Spleen (tissue), 11 donors: ENCODE measurements around the gene ZNF644. TPM values are rescaled to one million over a fixed set of nuclear protein-coding genes. Genes with fewer than 3 reads are reported as not detected.

ENCODE experiments used
- DNase-seq: peaks from one replicate; pipeline ENCODE4 v3.0.0-alpha.2; 2020
- H3K27ac ChIP-seq, 8 donors: fragments of 200-600 bp; sonication (generic) in 7 of 8; 1 replicate in 4 of 8; 2 replicates in 4 of 8; pipeline versions ENCODE4 v1.5.0 to v1.8.0; 2016 to 2021; ENCODE audit warnings: inconsistent platforms in 4 of 8, mild to moderate bottlenecking in 4 of 8, moderate library complexity in 1 of 8
- H3K27me3 ChIP-seq, 7 donors: fragments of 200-600 bp; sonication (generic) in 6 of 7; replicated peaks in 1 of 7; 1 replicate in 4 of 7; 2 replicates in 3 of 7; pipeline versions ENCODE4 v1.5.0 to v1.8.0; 2016 to 2021; ENCODE audit warnings: inconsistent platforms in 3 of 7, mild to moderate bottlenecking in 1 of 7
- H3K36me3 ChIP-seq, 6 donors: fragments of 200-600 bp; sonication (generic) in 5 of 6; 1 replicate in 4 of 6; 2 replicates in 2 of 6; pipeline versions ENCODE4 v1.5.0 to v1.8.0; 2016 to 2021; ENCODE audit warnings: inconsistent platforms in 2 of 6
- H3K4me1 ChIP-seq, 6 donors: fragments of 200-600 bp; sonication (generic) in 5 of 6; 1 replicate in 3 of 6; 2 replicates in 3 of 6; pipeline versions ENCODE4 v1.5.0 to v1.8.0; 2016 to 2021; ENCODE audit warnings: inconsistent platforms in 3 of 6
- H3K4me3 ChIP-seq, 8 donors: fragments of 200-600 bp; sonication (generic) in 7 of 8; 1 replicate in 4 of 8; 2 replicates in 4 of 8; pipeline versions ENCODE4 v1.5.0 to v1.8.0; 2016 to 2021; ENCODE audit warnings: inconsistent platforms in 4 of 8, mild to moderate bottlenecking in 4 of 8, moderate library complexity in 2 of 8
- H3K9me3 ChIP-seq, 8 donors: fragments of 200-600 bp; sonication (generic) in 7 of 8; 1 replicate in 4 of 8; 2 replicates in 4 of 8; pipeline versions ENCODE4 v1.5.0 to v1.8.0; 2016 to 2021; ENCODE audit warnings: inconsistent platforms in 4 of 8
- CTCF ChIP-seq, 11 experiments: fragments of 200-600 bp in 7 of 11; fragments of 450-650 bp in 4 of 11; sonication (generic) in 4 of 11; IDR thresholded peaks in 8 of 11; conservative IDR thresholded peaks in 3 of 11; 1 replicate in 7 of 11; 2 replicates in 4 of 11; pipeline versions ENCODE4 v1.4.0 to v1.8.0; 2016 to 2021; ENCODE audit warnings: antibody characterized with exemption in 11 of 11, inconsistent platforms in 4 of 11, mild to moderate bottlenecking in 1 of 11
- POLR2A ChIP-seq, 3 donors: fragments of 450-650 bp; IDR thresholded peaks; one replicate each; pipeline ENCODE4 v1.5.1; 2017; ENCODE audit warnings: antibody characterized with exemption in 3 of 3, mild to moderate bottlenecking in 1 of 3
- POLR2AphosphoS5 ChIP-seq, 3 donors: sonication (generic); formaldehyde crosslinking; IDR thresholded peaks; one replicate each; pipeline ENCODE4 v1.5.1; 2017; ENCODE audit warnings: antibody characterized with exemption in 3 of 3
- WGBS, 5 donors: extraction: QIAGEN DNeasy Blood & Tissue Kit in 3 of 5; methylation state at CpG; one replicate each; pipeline versions ENCODE4 v1.1.5 to v1.1.7; 2013 to 2018; 5-methylcytosine and 5-hydroxymethylcytosine counted together
- intact Hi-C: fragments of 100-400 bp; cut with DNase I; formaldehyde crosslinking; loops from one replicate; pipeline ENCODE4 v1.15.0; 2023; ENCODE audit warnings: low total_unique reads
- polyA plus RNA-seq, 3 donors: library from polyadenylated mRNA; stranded (reverse); fragments of 200-250 nt; gene quantifications; one replicate each; pipeline ENCODE4 v1.2.1, GENCODE V29; 2013
- total RNA-seq, 7 donors: library from RNA; depleted of rRNA in 3 of 7; stranded (reverse); fragments of >200 nt in 3 of 7; fragmentation: NEBNext Ultra II Directional in 4 of 7; extraction: Animal tissue kit (Norgen Biotek cat#: 25700) in 4 of 7; gene quantifications; one replicate each; pipeline versions ENCODE4 v1.1.0 to v1.2.1, GENCODE V29; 2016 to 2021
- donor health status: healthy with polysubstance abuse.
- donor health status: DM: no; HTN: no; CAD: no; lungs with moderate emphysema.
- donor health status: DM: no; HTN: no; CAD: no.
- donor health status: Bipolar disorder and iron deficiency.
- donor health status: healthy.
- donor health status: DM: no; HTN: no; CAD: no.
- donor health status: DM: yes; HTN: yes; CAD: no.

The ZNF644 gene
- total and polyA plus RNA-seq, 10 donors = 21.6 to 89.6 (median 70.5) TPM

DNA sequence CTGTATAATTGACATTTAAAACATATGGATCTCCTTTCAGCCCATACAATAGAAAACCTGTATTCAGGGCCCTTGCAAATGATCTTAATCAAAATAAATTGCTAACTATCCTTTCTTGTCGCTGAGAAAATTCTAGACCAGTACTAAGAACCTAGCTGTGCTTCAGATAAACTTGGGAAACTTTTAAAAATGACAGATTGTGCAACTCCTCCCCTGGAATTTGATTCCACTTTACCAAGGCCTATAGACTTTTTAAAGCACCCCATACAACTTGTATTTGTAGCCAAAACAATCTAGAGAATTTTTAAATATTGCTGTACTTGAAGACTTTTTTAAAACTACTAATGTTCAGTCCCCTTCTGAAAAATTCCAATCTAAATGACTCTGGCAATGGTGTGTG lies 51.6 kb downstream of the ZNF644 start:
- Histone ChIP-seq H3K36me3 (peaks cover 0 to 36% (median 3%) of the 10 kb centered on the region in 6 donors), H3K4me1 (peaks cover 0 to 25% (median 4%) of the 10 kb centered on the region in 6 donors), H3K4me3 (no peak overlapping the region), H3K27me3 (no peaks in the 10 kb centered on the region), H3K27ac (no peak overlapping the region), H3K9me3 (no peaks in the 10 kb centered on the region)
- intact Hi-C loops = no loop called here
- no peak for TF ChIP-seq POLR2A (IDR thresholded peaks at IDR 0.05)
- no peak for TF ChIP-seq CTCF (IDR thresholded peaks at IDR 0.05 in 8 of 11, conservative IDR thresholded peaks at IDR 0.05 in 3 of 11)
- TF ChIP-seq POLR2AphosphoS5 (IDR thresholded peaks at IDR 0.05) = no peak
- 80 to 92% (median 85%) methylated on average over 1 of the region's 1 CpG for WGBS, 5 donors
- DNase-seq = no peak

DNA sequence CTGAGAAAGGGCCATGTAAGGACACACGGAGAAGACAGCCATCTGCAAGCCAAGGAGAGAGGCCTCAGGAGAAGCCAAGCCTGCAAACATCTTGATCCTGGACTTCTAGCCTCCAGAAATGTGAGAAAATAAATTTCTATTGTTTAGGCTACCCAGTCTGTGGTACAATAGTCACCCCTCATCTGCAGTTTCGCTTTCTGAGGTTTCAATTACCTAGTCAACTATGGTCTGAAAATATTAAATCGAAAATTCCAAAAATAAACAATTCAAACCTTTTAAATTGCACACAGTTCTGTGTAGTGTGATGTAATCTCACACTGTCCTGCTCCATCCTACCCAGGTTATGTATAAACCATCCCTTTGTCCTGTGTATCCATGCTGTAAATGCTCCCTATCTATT lies 52.6 kb downstream of the ZNF644 start:
- no peaks in the 10 kb centered on the region for H3K9me3 ChIP-seq
- intact Hi-C loops = no loop called here
- H3K36me3 ChIP-seq = peaks cover 0 to 36% (median 3%) of the 10 kb centered on the region in 6 donors
- H3K27me3 ChIP-seq = no peaks in the 10 kb centered on the region
- 89 to 99% (median 96%) methylated on average over 3 of the region's 3 CpGs for WGBS, 5 donors
- peaks cover 0 to 26% (median 4%) of the 10 kb centered on the region in 6 donors for H3K4me1 ChIP-seq
- no peak overlapping the region for H3K27ac ChIP-seq
- DNase-seq = no peak
- TF ChIP-seq POLR2A (IDR thresholded peaks at IDR 0.05) (no peak), POLR2AphosphoS5 (IDR thresholded peaks at IDR 0.05) (no peak), CTCF (IDR thresholded peaks at IDR 0.05 in 8 of 11, conservative IDR thresholded peaks at IDR 0.05 in 3 of 11) (no peak)
- no peak overlapping the region for H3K4me3 ChIP-seq

DNA sequence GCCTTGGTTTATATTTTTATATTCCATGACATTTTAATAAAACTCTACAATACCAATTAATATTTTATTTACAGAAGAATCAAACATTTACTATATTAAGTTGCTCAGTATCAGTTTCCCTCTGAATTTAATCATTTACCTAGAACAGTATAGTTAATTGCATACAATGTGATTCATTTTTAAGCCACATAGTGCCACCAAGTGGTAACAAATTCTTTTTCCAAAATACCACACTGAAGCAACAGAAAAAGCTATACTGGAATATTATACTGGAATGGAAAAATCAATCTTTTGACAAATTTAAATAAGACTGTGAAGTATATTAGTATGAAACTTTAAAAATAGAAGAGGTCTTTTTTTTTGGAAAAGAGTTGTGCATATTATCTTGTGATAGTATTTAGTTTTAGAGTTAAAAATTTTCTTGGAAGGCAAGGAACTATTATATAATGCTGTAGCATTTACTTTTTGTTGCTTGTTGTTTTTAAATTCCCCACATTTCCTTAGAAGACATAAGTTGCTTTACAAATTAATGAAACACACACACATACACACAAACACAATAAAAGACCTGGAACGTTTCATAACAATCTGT lies 57.3 kb downstream of the ZNF644 start:
- peaks cover 0 to 2% (median 0%) of the 10 kb centered on the region in 8 donors for H3K9me3 ChIP-seq
- peaks cover 0 to 15% (median 0%) of the 10 kb centered on the region in 6 donors for H3K36me3 ChIP-seq
- H3K27me3 ChIP-seq = no peaks in the 10 kb centered on the region
- WGBS, 5 donors = 69 to 81% (median 73%) methylated on average over 1 of the region's 1 CpG
- no peak for DNase-seq
- TF ChIP-seq POLR2AphosphoS5 (IDR thresholded peaks at IDR 0.05) = no peak
- peak in 3 of 11 experiments; percentile 29 to 37 (median 34) for TF ChIP-seq CTCF (IDR thresholded peaks at IDR 0.05 in 8 of 11, conservative IDR thresholded peaks at IDR 0.05 in 3 of 11)
- no peak overlapping the region for H3K27ac ChIP-seq
- peaks cover 0 to 47% (median 8%) of the 10 kb centered on the region in 6 donors for H3K4me1 ChIP-seq
- intact Hi-C loops = no loop called here
- no peak overlapping the region for H3K4me3 ChIP-seq

DNA sequence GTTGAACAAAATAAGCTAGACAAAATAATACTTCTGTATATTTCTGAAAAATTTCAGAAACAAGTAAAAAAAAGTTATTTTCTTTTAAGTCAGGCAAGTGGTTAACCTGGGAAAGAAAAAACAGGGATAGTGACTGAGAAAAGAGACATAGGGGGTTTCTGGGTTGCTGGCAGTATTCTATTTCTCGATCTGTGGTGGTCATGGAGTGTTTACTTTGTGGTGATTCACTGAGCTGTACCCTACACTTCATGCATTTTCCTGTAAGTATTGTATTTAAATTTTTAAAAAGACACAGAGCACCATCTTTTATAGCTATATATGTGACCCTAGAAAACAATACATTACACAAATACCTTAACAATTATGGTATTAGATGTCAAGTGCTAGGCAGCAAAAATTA lies 58.2 kb downstream of the ZNF644 start:
- peaks cover 0 to 7% (median 0%) of the 10 kb centered on the region in 8 donors for H3K9me3 ChIP-seq
- H3K27me3 ChIP-seq = no peaks in the 10 kb centered on the region
- no peak for DNase-seq
- H3K36me3 ChIP-seq = peaks cover 0 to 15% (median 0%) of the 10 kb centered on the region in 6 donors
- intact Hi-C loops = no loop called here
- no peak overlapping the region for H3K4me3 ChIP-seq
- H3K4me1 ChIP-seq = peaks cover 0 to 44% (median 7%) of the 10 kb centered on the region in 6 donors
- 73 to 91% (median 86%) methylated on average over 1 of the region's 1 CpG for WGBS, 5 donors
- TF ChIP-seq POLR2A (IDR thresholded peaks at IDR 0.05) (no peak), CTCF (IDR thresholded peaks at IDR 0.05 in 8 of 11, conservative IDR thresholded peaks at IDR 0.05 in 3 of 11) (no peak), POLR2AphosphoS5 (IDR thresholded peaks at IDR 0.05) (no peak)
- no peak overlapping the region for H3K27ac ChIP-seq
